ENCODE data around the gene MRPL42.

Gene MRPL42

GRCh38 chr12:93500667-93501066 is 33.4 kb downstream of the MRPL42 start:
- no peak for DNase-seq

DNA sequence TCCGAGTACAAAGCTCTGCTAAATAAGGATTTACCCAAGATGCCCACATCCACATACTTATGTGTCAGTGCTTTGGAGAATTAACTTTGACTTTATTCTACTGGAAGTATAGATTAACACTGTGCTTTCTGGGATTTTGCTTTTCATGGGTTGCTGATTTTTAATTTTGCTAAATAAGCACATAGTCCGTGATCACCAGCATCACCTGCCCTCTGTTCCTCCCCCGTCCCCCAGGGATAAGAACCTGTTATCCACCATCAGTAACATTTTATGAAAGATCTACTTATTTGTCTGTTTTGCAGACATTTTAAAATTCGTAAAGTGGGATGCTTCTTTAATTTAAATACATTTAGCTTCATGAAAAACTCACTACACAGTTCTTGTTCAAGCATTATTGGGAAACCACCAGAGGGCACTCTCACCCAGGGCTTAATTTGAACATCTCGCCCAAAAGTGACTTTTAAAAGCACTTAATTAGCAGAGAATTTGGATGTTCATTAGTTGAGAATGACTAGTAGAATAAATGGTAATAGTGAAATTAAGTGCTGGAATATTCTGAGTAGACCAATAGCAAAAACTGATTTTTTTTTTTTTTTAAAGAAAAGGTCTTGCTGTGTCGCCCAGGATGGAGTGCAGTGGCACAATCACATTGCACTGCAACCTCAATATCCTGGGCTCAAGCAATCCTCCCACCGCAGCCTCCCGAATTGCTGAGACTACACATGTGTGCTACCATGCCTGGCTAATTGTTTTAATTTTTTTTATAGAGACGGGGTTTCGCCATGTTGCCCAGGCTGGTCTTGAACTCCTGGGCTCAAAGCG is 35.7 kb downstream of the MRPL42 start:
- no peak for DNase-seq

GRCh38 chr12:93507165-93507564 is 39.9 kb downstream of the MRPL42 start:
- DNase-seq, result no peak

DNA sequence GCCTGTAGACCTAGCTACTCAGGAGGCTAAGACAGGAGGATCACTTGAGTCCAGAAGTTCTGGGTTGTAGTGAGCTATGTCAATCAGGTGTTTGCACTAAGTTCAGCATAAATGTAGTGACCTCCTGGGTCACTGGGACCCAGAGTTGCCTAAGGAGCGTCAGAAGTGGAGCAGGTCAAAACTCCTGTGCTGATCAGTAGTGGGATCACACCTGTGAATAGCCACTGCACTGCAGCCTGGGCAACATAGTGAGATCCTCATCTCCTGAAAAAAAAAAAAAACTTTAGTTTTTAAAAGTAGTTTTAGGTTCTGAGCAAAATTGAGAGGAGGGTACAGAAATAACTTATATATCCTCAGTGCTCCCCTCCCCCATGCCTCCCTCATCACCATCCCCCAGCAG is 42.2 kb downstream of the MRPL42 start:
- DNase-seq, result no peak

DNA sequence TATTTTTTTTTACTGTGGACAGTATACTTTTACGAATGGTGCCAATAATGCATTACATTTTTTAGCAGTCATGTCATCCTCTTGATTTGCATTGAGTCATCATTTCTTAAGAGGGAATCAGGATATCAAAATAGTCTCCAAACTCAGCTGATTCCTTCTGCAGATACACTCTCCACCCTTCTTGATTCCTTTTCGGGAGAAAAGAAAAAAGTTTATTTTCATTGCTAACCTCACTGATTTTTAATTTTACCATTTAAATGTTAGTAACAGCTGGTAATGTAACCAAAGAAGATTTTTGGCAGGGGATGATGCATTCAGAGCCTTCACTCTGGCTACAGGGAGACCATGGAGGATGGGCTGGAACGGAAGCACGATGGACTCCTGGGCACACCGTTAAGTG is 47.5 kb downstream of the MRPL42 start:
- DNase-seq, result no peak

DNA sequence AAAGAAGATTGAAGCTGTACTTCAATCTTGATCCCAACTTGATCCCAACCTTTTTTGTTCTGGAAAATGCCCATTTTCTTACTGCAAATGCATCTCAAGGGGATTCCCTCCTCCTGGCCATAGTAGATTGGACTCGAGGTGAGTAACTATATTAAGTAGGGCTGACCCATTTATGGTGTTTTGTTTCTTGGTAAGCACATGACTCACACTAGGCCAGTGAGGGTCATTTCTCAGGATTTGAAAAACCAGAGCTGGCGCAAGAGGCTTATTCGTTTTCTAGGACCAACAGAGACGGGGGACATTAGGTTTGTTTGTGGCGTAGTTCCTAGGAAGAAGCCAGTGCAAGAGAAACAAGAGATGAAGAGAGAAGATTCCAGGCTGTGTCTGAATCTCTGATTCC is 51.4 kb downstream of the MRPL42 start:
- no peak for DNase-seq

- no peak for DNase-seq
Observed at GRCh38 chr12:93519859-93520258, 52.5 kb downstream of the MRPL42 start.

DNA sequence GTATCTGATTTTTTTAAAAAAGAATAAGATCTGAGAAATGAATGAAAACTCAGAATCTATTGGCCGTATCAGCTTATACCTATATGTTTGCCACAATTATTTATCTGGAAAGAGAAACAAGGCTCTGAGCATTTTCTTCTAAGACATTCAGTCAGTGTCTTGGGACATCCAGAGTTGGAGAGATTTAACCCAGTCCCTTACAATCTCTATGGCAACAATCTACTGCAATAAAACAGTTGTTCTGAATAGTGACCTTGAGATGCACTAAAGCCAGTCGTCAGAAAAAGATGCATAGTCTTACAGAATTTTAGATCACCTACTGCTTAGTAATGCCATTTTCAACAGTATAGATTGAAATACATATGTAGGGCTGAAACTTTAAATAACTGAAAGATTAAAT is 53.1 kb downstream of the MRPL42 start:
- DNase-seq, result no peak

GRCh38 chr12:93521225-93522080 is 54.1 kb downstream of the MRPL42 start:
- DNase-seq, result no peak

- no peak for DNase-seq
Observed at GRCh38 chr12:93524386-93525133, 57.2 kb downstream of the MRPL42 start.

DNA sequence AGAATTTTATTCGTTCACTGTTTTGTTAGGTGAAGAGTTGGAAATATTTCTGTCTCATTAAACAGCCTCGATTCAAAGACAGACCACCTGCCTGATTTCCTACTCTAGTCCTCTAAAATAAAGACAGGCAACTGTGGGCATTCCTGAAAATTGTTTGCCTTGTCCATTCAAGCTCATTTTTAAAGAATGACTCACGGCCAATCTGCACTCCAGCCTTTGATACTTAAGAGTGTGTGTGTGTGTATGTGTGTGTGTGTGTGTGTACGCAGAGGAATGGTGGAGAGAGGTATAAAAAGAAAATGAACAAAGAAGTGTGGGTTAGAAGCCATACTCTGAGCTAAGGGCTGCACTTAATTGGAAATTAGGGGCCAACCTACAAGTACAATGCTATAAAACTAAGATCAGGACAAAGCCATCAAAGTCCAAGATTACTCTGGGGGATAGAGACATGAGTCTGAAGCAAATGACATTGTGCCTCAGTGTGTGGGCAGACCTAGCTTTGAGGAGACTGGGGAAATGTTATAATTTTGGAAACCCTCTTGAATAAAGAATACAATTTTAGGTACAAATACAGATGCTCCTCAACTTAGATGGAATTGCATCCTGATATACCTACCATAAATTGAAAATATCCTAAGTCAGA is 59.6 kb downstream of the MRPL42 start:
- no peak for DNase-seq

GRCh38 chr12:93530358-93530757 is 63.0 kb downstream of the MRPL42 start:
- no peak for DNase-seq

GRCh38 chr12:93533310-93533709 is 66.0 kb downstream of the MRPL42 start:
- no peak for DNase-seq

GRCh38 chr12:93536111-93536765 is 68.9 kb downstream of the MRPL42 start:
- no peak for DNase-seq

GRCh38 chr12:93536766-93537488 is 69.6 kb downstream of the MRPL42 start:
- DNase-seq, result no peak

DNA sequence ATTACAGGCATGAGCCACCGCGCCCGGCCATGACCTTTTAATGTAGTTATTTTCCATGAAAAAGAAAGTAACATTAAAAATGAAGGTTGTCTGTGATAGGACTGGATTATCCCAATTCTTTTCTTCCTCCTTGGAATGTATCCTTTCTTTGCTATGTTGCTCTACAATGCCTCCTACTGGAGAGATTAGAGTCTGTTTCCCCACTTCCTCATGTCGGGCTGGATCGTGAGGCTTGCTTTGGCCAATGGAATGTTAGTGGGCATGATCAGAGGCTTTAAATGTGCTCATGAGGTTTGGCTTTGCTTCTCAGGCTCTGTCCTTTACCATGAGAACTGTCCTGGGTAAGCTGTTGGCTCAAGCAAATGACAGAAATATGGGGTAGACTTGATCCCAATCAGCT is 70.5 kb downstream of the MRPL42 start:
- no peak for DNase-seq

DNA sequence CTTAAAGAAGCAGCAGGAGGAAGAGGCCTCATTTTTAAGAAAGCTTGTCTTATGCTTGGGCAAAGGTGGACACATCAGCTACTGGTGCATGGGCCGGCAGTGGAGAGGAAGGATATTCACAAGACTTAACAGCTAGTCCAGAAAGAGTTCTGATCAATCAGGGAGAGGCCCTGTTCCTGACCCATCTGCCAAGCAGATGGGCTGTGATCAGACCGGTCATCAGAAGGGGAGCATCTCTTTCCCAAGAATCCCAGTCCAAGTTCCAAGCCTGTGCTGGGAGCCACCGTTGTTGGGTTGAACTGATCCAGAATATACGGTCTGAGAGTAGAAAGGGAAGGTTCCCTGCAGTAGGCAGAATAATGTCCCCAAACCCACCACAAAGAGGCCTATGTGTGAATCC is 72.5 kb downstream of the MRPL42 start:
- DNase-seq, result no peak

- no peak for DNase-seq
Observed at GRCh38 chr12:93540466-93540865, 73.2 kb downstream of the MRPL42 start.

DNA sequence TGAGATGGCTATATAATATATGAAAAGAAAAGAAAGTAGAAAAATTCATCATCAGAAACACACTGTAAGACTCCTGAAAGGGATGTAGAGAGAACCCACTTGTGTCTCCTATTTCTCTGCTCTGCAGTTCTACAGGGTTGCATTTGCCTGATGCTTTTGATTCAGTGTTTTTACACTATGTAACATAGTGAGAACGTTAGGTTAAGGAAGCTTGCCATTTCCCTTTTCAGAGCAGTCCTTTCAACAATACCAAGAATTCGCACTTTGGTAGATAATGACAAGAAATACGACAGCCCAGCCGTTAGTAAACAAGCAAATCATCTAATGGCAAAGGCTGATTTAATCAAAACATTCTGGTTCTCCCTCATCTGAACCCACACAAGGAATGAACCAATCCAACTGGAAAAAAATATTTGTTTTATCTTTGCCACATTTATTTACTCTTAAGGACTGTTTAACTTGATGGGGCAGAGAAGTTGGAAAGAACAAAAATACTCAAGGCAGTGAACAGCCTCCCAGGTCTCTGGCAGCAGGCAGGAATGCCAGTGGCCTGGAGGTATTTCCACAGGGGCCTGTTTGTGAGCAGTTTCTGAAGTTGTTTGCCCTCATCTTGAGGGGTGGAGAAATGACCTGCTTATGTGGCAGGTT is 74.4 kb downstream of the MRPL42 start:
- DNase-seq, result no peak

DNA sequence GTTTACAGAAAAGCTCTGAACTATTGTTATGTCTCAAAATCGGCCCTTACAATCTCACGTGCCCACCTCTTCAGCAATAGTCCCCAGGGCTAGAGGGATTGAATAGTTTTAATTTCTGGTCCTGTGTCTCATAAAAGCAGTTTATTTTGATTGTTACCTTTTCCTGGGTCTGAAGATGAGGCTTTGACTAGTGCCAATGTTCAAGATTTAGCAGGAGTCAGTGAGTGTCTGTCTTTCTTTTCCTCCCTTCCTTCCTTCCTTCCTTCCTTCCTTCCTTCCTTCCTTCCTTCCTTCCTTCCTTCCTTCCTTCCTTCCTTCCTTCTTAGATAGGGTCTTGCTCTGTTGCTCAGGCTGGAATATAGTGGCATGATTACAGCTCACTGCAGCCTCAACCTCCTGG is 80.5 kb downstream of the MRPL42 start:
- no peak for DNase-seq

- DNase-seq, result no peak
Observed at GRCh38 chr12:93549174-93549573, 81.9 kb downstream of the MRPL42 start.
